Ramos (cell line): ENCODE measurements around the gene GRB10.

Experiments used
- in situ Hi-C: fragments of 300-500 bp; cut with MboI; formaldehyde crosslinking; loops from one replicate; pipeline ENCODE4 v1.14.3; 2022; ENCODE audit warnings: low sequenced_read_pairs; ENCODE audit not compliant: unreplicated experiment

GRB10 gene

GRCh38 chr7:50543776-50544442 is 238.8 kb downstream of the GRB10 start:
- in situ Hi-C loops: no loop called here

GRCh38 chr7:50542132-50542531 is 240.6 kb downstream of the GRB10 start:
- in situ Hi-C loops: no loop called here

GRCh38 chr7:50540785-50541579 is 241.7 kb downstream of the GRB10 start:
- in situ Hi-C loops: no loop called here
